Testis (tissue), 5 donors: ENCODE results near the gene ACAN. TPM values are rescaled to one million over a fixed set of nuclear protein-coding genes. Genes with fewer than 3 reads are reported as not detected.
A peak's percentile ranks its signal among the peaks of the same experiment; 100 is the strongest.

Experiments
- DNase-seq: peaks from one replicate; pipeline ENCODE4 v3.0.0-alpha.2; 2019
- H3K27ac ChIP-seq, 2 donors: fragments of 200-600 bp; sonication (generic); one replicate each; pipeline ENCODE4 v1.5.1; 2019
- H3K27me3 ChIP-seq: fragments of 200-600 bp; sonication (generic); one replicate; pipeline ENCODE4 v1.5.1; 2019
- H3K36me3 ChIP-seq: fragments of 200-600 bp; sonication (generic); one replicate; pipeline ENCODE4 v1.5.1; 2017; ENCODE audit warnings: low read depth; ENCODE audit errors: missing control alignments
- H3K4me1 ChIP-seq: fragments of 200-600 bp; sonication (generic); one replicate; pipeline ENCODE4 v1.5.1; 2019
- H3K4me3 ChIP-seq, 2 donors: fragments of 200-600 bp; sonication (generic); one replicate each; pipeline ENCODE4 v1.5.1; 2017 to 2019
- H3K9me3 ChIP-seq: fragments of 200-600 bp; sonication (generic); one replicate; pipeline ENCODE4 v1.5.1; 2017
- POLR2A ChIP-seq: fragments of 450-650 bp; IDR thresholded peaks from one replicate; pipeline ENCODE4 v1.6.1; 2017; ENCODE audit warnings: antibody characterized with exemption, mild to moderate bottlenecking, moderate library complexity
- WGBS, 2 donors: methylation state at CpG; one replicate each; pipeline ENCODE4 v1.1.5; 2018; 5-methylcytosine and 5-hydroxymethylcytosine counted together
- intact Hi-C: fragments of 100-400 bp; cut with DNase I; formaldehyde crosslinking; loops from one replicate; pipeline ENCODE4 v1.15.1; 2023; ENCODE audit warnings: low total_unique reads
- long read RNA-seq, 2 donors: transcript quantifications; one replicate each; lab custom pipeline, GENCODE V29; 2026
- polyA plus RNA-seq: library from polyadenylated mRNA; stranded (reverse); fragments of 350-450 nt; fragmentation: Illumina TruSeq; extraction: RNeasy Lipid Tissue Mini Kit (QIAGEN cat#74804); gene quantifications from one replicate; pipeline ENCODE4 v1.2.3, GENCODE V29; 2014; ENCODE audit warnings: low read depth, low replicate concordance; ENCODE audit not compliant: insufficient read depth
- total RNA-seq, 2 donors: library from RNA; depleted of rRNA; stranded (reverse); fragments of >200 nt; gene quantifications; one replicate each; pipeline ENCODE4 v1.2.3, GENCODE V29; 2016
- TF ChIP-seq, protein P1 (sequence below), 3 experiments: fragments of 450-650 bp in 2 of 3; fragments of 200-600 bp in 1 of 3; sonication (generic) in 1 of 3; IDR thresholded peaks; one replicate each; pipeline ENCODE4 v1.5.1; 2016 to 2019; ENCODE audit warnings: antibody characterized with exemption in 3 of 3, mild to moderate bottlenecking in 2 of 3, moderate library complexity in 1 of 3

ACAN gene
- total RNA-seq (1 to 10 TPM; 4.1 to 6.6 TPM), polyA plus RNA-seq (2.4 TPM)
- long read RNA-seq, donor 1, full-length matches to known transcripts = 1 of 1 reads
- long read RNA-seq, donor 1, partial matches to known transcripts = 0 of 1 reads
- long read RNA-seq, donor 1, other reads (novel, unspliced or antisense) = 0 of 1 reads
- long read RNA-seq, donor 2, partial matches to known transcripts = 0 of 1 reads
- long read RNA-seq, donor 2, other reads (novel, unspliced or antisense) = 0 of 1 reads

DNA sequence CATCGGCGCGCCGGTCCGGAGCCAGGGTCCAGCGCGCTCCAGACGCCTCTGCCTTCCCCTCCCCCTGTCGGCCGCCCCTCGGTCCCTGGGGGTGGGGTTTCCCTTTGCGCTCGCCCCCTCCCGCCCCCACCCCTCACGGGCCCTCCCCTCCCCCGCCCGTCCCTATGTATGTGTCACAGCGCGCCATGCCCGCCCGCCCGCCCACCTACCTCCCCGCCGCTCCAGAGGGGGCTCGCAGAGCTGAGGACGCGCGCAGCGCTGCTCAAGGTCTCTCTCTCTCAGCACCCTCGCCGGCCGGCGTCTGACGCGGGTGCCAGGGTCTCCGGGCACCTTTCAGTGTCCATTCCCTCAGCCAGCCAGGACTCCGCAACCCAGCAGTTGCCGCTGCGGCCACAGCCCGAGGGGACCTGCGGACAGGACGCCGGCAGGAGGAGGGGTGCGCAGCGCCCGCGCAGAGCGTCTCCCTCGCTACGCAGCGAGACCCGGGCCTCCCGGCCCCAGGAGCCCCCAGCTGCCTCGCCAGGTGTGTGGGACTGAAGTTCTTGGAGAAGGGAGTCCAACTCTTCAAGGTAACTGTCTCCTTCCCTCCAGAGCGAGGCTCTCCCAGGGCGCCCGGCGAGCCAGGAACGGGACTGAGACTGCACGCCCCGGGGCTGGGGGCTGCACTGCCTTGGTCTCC, at the start of gene ACAN:
Gene ACAN, plus strand, starts transcription at position 196 of the 679 bp plus-strand sequence. CDS start 32,771 bp downstream, outside the sequence.
- 1 to 3% methylated on average over 18 to 56 of the region's 61 CpGs for WGBS, 2 donors
- Histone ChIP-seq H3K27ac (no peak within 1 kb of the TSS), H3K4me3 (peak within 1 kb of the TSS; percentile 31 to 51), H3K9me3 (no peaks in the 10 kb centered on the region), H3K36me3 (no peaks in the 10 kb centered on the region), H3K4me1 (no peaks in the 10 kb centered on the region), H3K27me3 (no peaks in the 10 kb centered on the region)
- intact Hi-C loops = no loop called here
- no peak for DNase-seq
- TF ChIP-seq POLR2A = no peak
- TF ChIP-seq, protein P1, sequence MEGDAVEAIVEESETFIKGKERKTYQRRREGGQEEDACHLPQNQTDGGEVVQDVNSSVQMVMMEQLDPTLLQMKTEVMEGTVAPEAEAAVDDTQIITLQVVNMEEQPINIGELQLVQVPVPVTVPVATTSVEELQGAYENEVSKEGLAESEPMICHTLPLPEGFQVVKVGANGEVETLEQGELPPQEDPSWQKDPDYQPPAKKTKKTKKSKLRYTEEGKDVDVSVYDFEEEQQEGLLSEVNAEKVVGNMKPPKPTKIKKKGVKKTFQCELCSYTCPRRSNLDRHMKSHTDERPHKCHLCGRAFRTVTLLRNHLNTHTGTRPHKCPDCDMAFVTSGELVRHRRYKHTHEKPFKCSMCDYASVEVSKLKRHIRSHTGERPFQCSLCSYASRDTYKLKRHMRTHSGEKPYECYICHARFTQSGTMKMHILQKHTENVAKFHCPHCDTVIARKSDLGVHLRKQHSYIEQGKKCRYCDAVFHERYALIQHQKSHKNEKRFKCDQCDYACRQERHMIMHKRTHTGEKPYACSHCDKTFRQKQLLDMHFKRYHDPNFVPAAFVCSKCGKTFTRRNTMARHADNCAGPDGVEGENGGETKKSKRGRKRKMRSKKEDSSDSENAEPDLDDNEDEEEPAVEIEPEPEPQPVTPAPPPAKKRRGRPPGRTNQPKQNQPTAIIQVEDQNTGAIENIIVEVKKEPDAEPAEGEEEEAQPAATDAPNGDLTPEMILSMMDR (IDR thresholded peaks at IDR 0.05) = no peak

GRCh38 chr15:88756521-88756920, 46.7 kb upstream of the ACAN start:
- no peaks in the 10 kb centered on the region for H3K9me3 ChIP-seq
- no peak overlapping the region for H3K27ac ChIP-seq
- intact Hi-C loops = no loop called here
- WGBS, 2 donors = 72 to 87% methylated on average over 4 of the region's 4 CpGs
- no peak for DNase-seq
- TF ChIP-seq, protein P1 (IDR thresholded peaks at IDR 0.05) = no peak
- no peak for TF ChIP-seq POLR2A
- H3K27me3 ChIP-seq = no peaks in the 10 kb centered on the region
- H3K36me3 ChIP-seq = no peaks in the 10 kb centered on the region
- no peak overlapping the region for H3K4me3 ChIP-seq
- no peaks in the 10 kb centered on the region for H3K4me1 ChIP-seq

DNA sequence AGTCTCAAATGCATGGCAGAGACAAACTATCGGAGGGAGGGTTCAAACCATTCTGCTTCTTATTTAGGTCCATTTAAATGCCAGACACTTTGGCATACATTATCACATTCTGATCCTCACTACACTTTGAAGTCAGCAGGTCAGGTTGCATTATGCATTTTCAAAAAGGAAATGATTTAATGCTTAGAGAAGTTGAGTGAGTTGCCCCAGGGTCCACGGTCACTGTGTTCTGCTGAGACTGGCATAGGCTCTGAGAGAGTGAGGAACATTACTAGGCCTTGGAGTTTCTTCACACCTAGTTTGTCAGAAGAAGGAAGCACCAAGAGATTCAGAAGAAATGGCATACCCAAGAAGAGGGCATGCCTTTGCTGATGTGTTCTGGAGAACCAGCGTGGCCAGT, 46.3 kb upstream of the ACAN start:
- WGBS, 2 donors = 88 to 90% methylated on average over 3 of the region's 3 CpGs
- TF ChIP-seq, protein P1 (IDR thresholded peaks at IDR 0.05) = no peak
- TF ChIP-seq POLR2A = no peak
- no peaks in the 10 kb centered on the region for H3K36me3 ChIP-seq
- no peak for DNase-seq
- no peaks in the 10 kb centered on the region for H3K9me3 ChIP-seq
- no peak overlapping the region for H3K4me3 ChIP-seq
- intact Hi-C loops = no loop called here
- H3K4me1 ChIP-seq = no peaks in the 10 kb centered on the region
- no peaks in the 10 kb centered on the region for H3K27me3 ChIP-seq
- H3K27ac ChIP-seq = no peak overlapping the region

DNA sequence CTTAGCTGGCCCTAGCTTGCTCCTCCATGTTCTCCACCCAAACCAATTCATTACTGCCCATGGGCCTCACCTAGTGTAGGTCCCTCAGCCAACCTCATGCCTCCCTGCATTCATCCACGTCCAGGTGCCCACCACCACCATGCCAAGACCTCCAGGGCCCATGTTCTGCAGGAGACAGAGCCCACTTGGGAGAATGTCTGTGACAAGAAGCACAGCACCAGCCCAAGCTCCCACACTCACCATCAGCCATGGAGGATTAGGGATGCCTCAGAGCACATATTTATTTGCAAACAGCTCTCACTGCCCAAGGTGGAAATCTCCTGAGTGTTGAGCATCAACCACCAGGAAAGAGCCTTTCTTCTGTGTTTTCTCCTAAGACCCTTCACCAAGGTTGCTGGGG, 43.4 kb upstream of the ACAN start:
- DNase-seq = no peak
- intact Hi-C loops = no loop called here
- TF ChIP-seq, protein P1 (IDR thresholded peaks at IDR 0.05) = no peak
- H3K9me3 ChIP-seq = no peaks in the 10 kb centered on the region
- no peaks in the 10 kb centered on the region for H3K27me3 ChIP-seq
- H3K27ac ChIP-seq = no peak overlapping the region
- WGBS, 2 donors = 100% methylated on average over 1 of the region's 1 CpG
- no peaks in the 10 kb centered on the region for H3K36me3 ChIP-seq
- no peak overlapping the region for H3K4me3 ChIP-seq
- no peaks in the 10 kb centered on the region for H3K4me1 ChIP-seq
